AG09309 (cell line): Measurements from ENCODE around the gene OR5I1.
"Not testable (repeated sequence)": the region's sequence is repeated elsewhere in the genome, so short reads cannot be mapped to it uniquely, and the experiment has no call there.

ENCODE experiments used
- DNase-seq: peaks from one replicate; pipeline ENCODE4 v3.0.0-alpha.2; 2010; ENCODE audit warnings: low read depth
- H3K4me3 ChIP-seq: 2 replicates; pipeline ENCODE4 v1.5.1; 2011; ENCODE audit warnings: mild to moderate bottlenecking, low read depth, low read length, moderate library complexity; ENCODE audit not compliant: control insufficient read depth
- TF ChIP-seq, protein P1 (sequence below): IDR thresholded peaks from 2 replicates; pipeline ENCODE4 v1.5.1; 2011; ENCODE audit warnings: mild to moderate bottlenecking, low read depth, low read length, inconsistent platforms; ENCODE audit not compliant: insufficient read depth, control insufficient read depth; ENCODE audit errors: missing control alignments

The OR5I1 gene

DNA sequence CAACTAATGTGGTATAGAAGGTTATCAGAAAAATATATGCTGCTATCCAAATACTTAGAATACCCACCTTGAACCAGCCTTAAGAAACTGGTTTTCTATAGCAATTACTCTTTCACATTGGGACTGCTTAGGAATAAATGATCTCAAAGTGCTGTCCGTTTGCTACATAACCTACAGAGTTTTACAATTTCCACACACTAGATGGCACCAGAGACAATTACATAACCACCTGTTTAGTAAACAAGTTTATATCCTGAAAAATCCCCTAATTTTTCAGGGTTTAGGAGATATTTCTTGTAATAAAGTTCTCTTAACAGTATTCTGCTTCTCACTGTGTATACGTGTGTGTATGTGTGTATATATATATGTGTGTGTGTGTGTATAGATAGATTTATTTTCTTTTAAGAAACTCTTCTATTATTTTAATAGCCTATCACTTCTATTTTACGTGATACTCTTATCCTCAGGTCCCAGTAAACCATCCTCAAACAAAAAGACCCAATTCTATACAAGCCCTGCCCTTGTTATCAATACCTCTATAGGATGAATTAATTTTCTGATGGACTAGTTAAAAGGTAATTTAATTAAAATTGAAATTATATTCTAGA lies 6.7 kb upstream of the OR5I1 start:
- TF ChIP-seq, protein P1, sequence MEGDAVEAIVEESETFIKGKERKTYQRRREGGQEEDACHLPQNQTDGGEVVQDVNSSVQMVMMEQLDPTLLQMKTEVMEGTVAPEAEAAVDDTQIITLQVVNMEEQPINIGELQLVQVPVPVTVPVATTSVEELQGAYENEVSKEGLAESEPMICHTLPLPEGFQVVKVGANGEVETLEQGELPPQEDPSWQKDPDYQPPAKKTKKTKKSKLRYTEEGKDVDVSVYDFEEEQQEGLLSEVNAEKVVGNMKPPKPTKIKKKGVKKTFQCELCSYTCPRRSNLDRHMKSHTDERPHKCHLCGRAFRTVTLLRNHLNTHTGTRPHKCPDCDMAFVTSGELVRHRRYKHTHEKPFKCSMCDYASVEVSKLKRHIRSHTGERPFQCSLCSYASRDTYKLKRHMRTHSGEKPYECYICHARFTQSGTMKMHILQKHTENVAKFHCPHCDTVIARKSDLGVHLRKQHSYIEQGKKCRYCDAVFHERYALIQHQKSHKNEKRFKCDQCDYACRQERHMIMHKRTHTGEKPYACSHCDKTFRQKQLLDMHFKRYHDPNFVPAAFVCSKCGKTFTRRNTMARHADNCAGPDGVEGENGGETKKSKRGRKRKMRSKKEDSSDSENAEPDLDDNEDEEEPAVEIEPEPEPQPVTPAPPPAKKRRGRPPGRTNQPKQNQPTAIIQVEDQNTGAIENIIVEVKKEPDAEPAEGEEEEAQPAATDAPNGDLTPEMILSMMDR: peak; percentile 14
- no peak for DNase-seq
- no peak overlapping the region for H3K4me3 ChIP-seq

DNA sequence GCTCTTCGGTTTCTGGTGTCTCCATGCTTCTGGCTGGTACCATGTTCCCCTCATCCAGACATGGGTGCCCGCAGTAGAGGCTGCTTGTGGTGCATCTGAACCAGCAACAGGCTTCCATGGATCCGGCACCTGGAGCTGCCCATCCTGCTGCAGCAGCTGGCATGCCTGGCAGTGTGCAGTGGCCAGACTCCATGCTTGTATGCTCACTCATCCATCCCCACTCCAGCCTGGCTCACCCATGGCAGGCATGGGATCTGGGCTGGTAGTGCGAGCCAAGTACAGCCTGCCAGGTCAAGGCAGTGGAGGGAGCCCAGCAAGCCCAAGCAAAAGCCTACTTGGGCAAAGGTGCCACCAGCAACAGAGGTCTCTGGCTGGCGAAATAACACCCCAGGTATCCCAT lies 15.7 kb downstream of the OR5I1 start:
- TF ChIP-seq, protein P1: no peak
- no peak overlapping the region for H3K4me3 ChIP-seq
- DNase-seq: no peak

DNA sequence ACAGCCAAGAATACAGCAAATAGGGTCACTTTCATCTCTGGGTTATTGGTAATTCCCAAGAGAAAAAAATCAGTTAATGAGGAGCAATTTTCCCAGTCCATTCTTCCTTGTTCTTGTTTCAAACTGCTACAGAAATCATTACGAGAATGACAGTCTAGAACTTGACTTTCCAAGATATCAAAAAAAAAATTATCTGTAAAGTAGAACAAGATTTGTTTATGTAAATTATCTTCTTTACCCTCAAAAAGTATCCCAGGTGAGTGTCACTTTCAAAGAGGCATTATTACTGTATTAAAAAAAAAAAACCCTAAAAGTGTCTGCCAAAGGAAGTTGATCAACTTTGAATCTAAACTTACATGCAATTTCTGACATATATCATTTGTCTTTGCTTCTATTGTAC lies 21.7 kb downstream of the OR5I1 start, which contains the start of gene OR5W2:
Gene OR5W2, minus strand, starts transcription at position 101 of the 400 bp plus-strand sequence. Its CDS starts 0 bp downstream, at position 101.
- TF ChIP-seq, protein P1: no peak
- H3K4me3 ChIP-seq: no peak within 1 kb of the TSS
- no peak for DNase-seq

DNA sequence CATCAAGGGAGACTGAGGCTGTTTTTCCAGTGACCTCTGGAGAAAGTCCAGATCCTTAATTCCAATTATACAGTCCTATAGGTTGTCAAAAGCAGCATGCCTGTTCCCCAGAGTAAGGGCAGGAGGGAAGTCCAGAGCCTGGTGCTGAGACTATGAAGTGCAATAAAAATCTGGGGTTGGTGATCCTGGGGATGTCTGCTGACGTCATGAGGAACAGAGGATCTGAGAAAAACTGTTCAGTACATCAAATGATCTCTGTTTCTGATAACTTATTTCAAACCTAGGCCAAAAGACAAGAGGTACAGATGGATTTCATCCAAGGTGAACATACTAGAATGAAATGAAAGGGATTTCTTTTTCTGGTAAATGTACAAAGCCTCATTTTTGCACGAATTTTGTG lies 33.9 kb downstream of the OR5I1 start:
- H3K4me3 ChIP-seq: no peak overlapping the region
- no peak for DNase-seq
- TF ChIP-seq, protein P1: no peak

DNA sequence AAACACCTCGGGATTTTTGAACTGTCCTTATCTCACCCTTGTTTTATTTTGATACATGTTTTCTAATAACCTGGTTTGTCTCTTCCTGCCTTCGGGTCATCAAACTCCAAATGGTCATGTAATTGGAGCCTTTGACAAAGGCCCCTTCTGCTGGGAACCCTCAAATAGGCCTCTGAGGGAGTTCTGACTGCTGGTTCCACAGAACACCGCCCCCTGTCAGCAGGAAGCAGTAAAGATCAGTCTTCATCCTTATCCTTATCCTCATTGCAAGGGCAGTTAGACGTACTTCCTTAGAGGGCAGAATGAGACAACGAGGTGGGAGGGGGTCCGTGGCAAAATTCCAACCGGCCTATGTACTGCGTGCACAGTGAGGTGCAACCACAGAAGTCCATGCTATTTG lies 41.0 kb downstream of the OR5I1 start:
- TF ChIP-seq, protein P1: no peak
- no peak for DNase-seq

DNA sequence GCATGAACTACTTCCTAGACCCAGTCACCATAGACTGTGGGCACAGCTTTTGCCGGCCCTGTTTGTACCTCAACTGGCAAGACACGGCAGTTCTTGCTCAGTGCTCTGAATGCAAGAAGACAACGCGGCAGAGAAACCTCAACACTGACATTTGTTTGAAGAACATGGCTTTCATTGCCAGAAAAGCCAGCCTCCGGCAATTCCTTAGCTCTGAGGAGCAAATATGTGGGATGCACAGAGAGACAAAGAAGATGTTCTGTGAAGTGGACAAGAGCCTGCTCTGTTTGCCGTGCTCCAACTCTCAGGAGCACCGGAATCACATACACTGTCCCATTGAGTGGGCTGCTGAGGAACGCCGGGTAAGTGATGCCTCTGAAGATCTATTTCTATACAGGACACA lies 50.7 kb downstream of the OR5I1 start:
- DNase-seq, H3K4me3 ChIP-seq: not testable (repeated sequence)

More for the DNA sequence above, 41.0 kb downstream of the OR5I1 start:
- no peak overlapping the region for H3K4me3 ChIP-seq
